HepG2 (cell line): ENCODE data around the gene AQP12A. TPM values are rescaled to one million over a fixed set of nuclear protein-coding genes. Genes with fewer than 3 reads are reported as not detected.

ENCODE experiments used
- ATAC-seq: fragments of 200-7000 bp; cut with Tn5 transposase; 3 replicates; pipeline ENCODE4 v1.9.1; 2020; ENCODE audit warnings: mild to moderate bottlenecking, moderate library complexity
- BruUV-seq: library from RNA; stranded (reverse); fragments of 400-500 nt; replicated peaks from 2 replicates; lab custom pipeline; 2021; lab: Mats Ljungman, UMichigan
- CTCF ChIA-PET: fragments of 300-600 bp; formaldehyde crosslinking; extraction: SDS; loops from one replicate; lab custom pipeline; 2021; ENCODE audit warnings: low total read pairs, inconsistent platforms, low intra/inter-chr PET ratio; lab: Yijun Ruan, JAX
- POLR2A ChIA-PET: fragments of 350-600 bp; sonication (Branson Sonifier 250); formaldehyde crosslinking; loops from one replicate; lab custom pipeline; 2020; ENCODE audit warnings: antibody characterized with exemption, inconsistent platforms; lab: Yijun Ruan, JAX
- DNase-seq: peaks from one replicate; pipeline ENCODE4 v3.0.0-alpha.2; 2015; ENCODE audit warnings: low spot score
- FAIRE-seq: peaks from 3 replicates; lab custom pipeline; 2011; peaks lifted over from hg19 to GRCh38; lab: Jason Lieb, UNC
- H2AFZ ChIP-seq: one replicate; pipeline ENCODE4 v1.6.1; 2011; ENCODE audit warnings: low read length, inconsistent platforms
- H3K27ac ChIP-seq: fragments of 300-600 bp; 3 replicates; pipeline ENCODE4 v1.8.0; 2011; ENCODE audit warnings: mixed run types, mild to moderate bottlenecking, mixed read lengths, low read length, inconsistent platforms; ENCODE audit not compliant: insufficient read depth; ENCODE audit errors: extremely low read length
- H3K27me3 ChIP-seq, 2 experiments: fragments of 200-600 bp in 1 of 2; 2 replicates in 1 of 2; 3 replicates in 1 of 2; pipeline versions ENCODE4 v1.6.0 to v1.8.0; 2011; ENCODE audit warnings: low read length in 2 of 2, mild to moderate bottlenecking in 2 of 2, moderate library complexity in 2 of 2, inconsistent platforms in 1 of 2; ENCODE audit not compliant: insufficient read depth in 2 of 2, control insufficient read depth in 1 of 2
- H3K36me3 ChIP-seq, 2 experiments: fragments of 200-600 bp in 1 of 2; replicated peaks in 1 of 2; 2 replicates in 1 of 2; 3 replicates in 1 of 2; pipeline versions ENCODE4 v1.5.1 to v1.8.0; 2011; ENCODE audit warnings: low read length in 2 of 2, inconsistent platforms in 1 of 2; ENCODE audit not compliant: insufficient read depth in 2 of 2, control insufficient read depth in 1 of 2
- H3K4me1 ChIP-seq: 2 replicates; pipeline ENCODE4 v1.5.1; 2012; ENCODE audit warnings: low read length, inconsistent platforms; ENCODE audit not compliant: insufficient read depth
- H3K4me2 ChIP-seq: 2 replicates; pipeline ENCODE4 v1.6.0; 2011; ENCODE audit warnings: low read depth, low read length, inconsistent platforms
- H3K4me3 ChIP-seq, 3 experiments: fragments of 200-600 bp in 1 of 3; sonication (generic), shearing (Covaris generic) in 1 of 3; replicated peaks in 1 of 3; 2 replicates each; pipeline ENCODE4 v1.5.1; 2011 to 2016; ENCODE audit warnings: low read length in 3 of 3, inconsistent platforms in 2 of 3, low read depth in 2 of 3, mild to moderate bottlenecking in 2 of 3, control low read depth in 1 of 3, mixed read lengths in 1 of 3; ENCODE audit not compliant: insufficient read depth in 1 of 3
- H3K79me2 ChIP-seq: one replicate; pipeline ENCODE4 v1.6.1; 2011; ENCODE audit warnings: low read length, inconsistent platforms; ENCODE audit not compliant: insufficient read depth
- H3K9ac ChIP-seq: 2 replicates; pipeline ENCODE4 v1.6.0; 2011; ENCODE audit warnings: mild to moderate bottlenecking, low read depth, low read length, inconsistent platforms; ENCODE audit not compliant: insufficient read depth
- H3K9me3 ChIP-seq: 2 replicates; pipeline ENCODE4 v1.5.1; 2012; ENCODE audit warnings: mild to moderate bottlenecking, low read length
- H4K20me1 ChIP-seq: 2 replicates; pipeline ENCODE4 v1.6.0; 2011; ENCODE audit warnings: inconsistent platforms, mild to moderate bottlenecking, low read length, moderate library complexity; ENCODE audit not compliant: insufficient read depth
- JARID2 ChIP-seq: sonication (generic); formaldehyde crosslinking; IDR thresholded peaks from 2 replicates; pipeline ENCODE4 v1.8.1; 2023; ENCODE audit warnings: missing genetic modification reagents, inconsistent platforms; ENCODE audit not compliant: insufficient replicate concordance
- KLF6 ChIP-seq: IDR thresholded peaks from 2 replicates; pipeline ENCODE4 v1.8.0; 2016; ENCODE audit warnings: missing biosample characterization, missing genetic modification reagents
- MTA1 ChIP-seq: sonication (generic); formaldehyde crosslinking; IDR thresholded peaks from 2 replicates; pipeline ENCODE4 v1.4.0; 2020; ENCODE audit warnings: missing genetic modification reagents, mild to moderate bottlenecking, borderline replicate concordance
- RORA ChIP-seq: sonication (generic); formaldehyde crosslinking; IDR thresholded peaks from 2 replicates; pipeline ENCODE4 v1.5.0; 2020; ENCODE audit warnings: mild to moderate bottlenecking, missing genetic modification reagents, moderate library complexity
- SNAI1 ChIP-seq: sonication (generic); formaldehyde crosslinking; IDR thresholded peaks from 2 replicates; pipeline ENCODE4 v1.5.0; 2020; ENCODE audit warnings: mild to moderate bottlenecking, missing genetic modification reagents, borderline replicate concordance
- SUZ12 ChIP-seq: fragments of 150-350 bp; IDR thresholded peaks from 2 replicates; pipeline ENCODE4 v1.6.1; 2014; ENCODE audit warnings: low read depth, low read length
- TBX2 ChIP-seq: sonication (generic); formaldehyde crosslinking; IDR thresholded peaks from 2 replicates; pipeline ENCODE4 v1.5.0; 2020; ENCODE audit warnings: missing genetic modification reagents, mild to moderate bottlenecking, borderline replicate concordance
- ZC3H13 ChIP-seq: sonication (generic); formaldehyde crosslinking; IDR thresholded peaks from 2 replicates; pipeline ENCODE4 v1.8.1; 2023; ENCODE audit warnings: mild to moderate bottlenecking, missing genetic modification reagents, moderate library complexity
- ZNF720 ChIP-seq: sonication (generic); formaldehyde crosslinking; IDR thresholded peaks from 2 replicates; pipeline ENCODE4 v1.4.0; 2020; ENCODE audit warnings: missing genetic modification reagents
- ZNF746 ChIP-seq: sonication (generic); formaldehyde crosslinking; IDR thresholded peaks from 2 replicates; pipeline ENCODE4 v1.8.0; 2022; ENCODE audit warnings: mild to moderate bottlenecking, missing genetic modification reagents
- WGBS: methylation state at CpG from one replicate; pipeline ENCODE4 v1.1.6; 2017; ENCODE audit warnings: low lambda C conversion rate; 5-methylcytosine and 5-hydroxymethylcytosine counted together
- in situ Hi-C: cut with HindIII; loops from 2 replicates; pipeline ENCODE4 v1.10.0; 2017; ENCODE audit warnings: low pct_unique_long_range_greater_than_20kb; ENCODE audit not compliant: extremely low pct_ligation_motif_present
- intact Hi-C: fragments of 100-400 bp; cut with micrococcal nuclease; formaldehyde crosslinking; loops from one replicate; pipeline ENCODE4 v1.10.0; 2022; ENCODE audit not compliant: unreplicated experiment
- polyA plus RNA-seq, 8 experiments: library from polyadenylated mRNA; depleted of rRNA in 3 of 8; stranded (reverse) in 7 of 8; unstranded in 1 of 8; fragments of >200 nt; fragmentation: Illumina TruSeq in 4 of 8; extraction: Trizol in 4 of 8; gene quantifications; 2 replicates each; pipeline versions ENCODE4 v1.2.1 to v1.2.3, GENCODE V29; 2011 to 2016; ENCODE audit warnings: low read depth in 4 of 8, missing spikeins in 1 of 8, mixed read lengths in 1 of 8; ENCODE audit not compliant: insufficient read depth in 1 of 8
- total RNA-seq, 5 experiments: library from RNA; depleted of rRNA; stranded (reverse); fragments of >200 nt; fragmentation: Illumina TruSeq; extraction: Trizol; gene quantifications; 2 replicates each; pipeline ENCODE4 v1.2.3, GENCODE V29; 2016; ENCODE audit warnings: low read depth in 1 of 5
- TF ChIP-seq, protein P1 (sequence below): sonication (generic); formaldehyde crosslinking; IDR thresholded peaks from 2 replicates; pipeline ENCODE4 v1.4.0; 2020; ENCODE audit warnings: missing genetic modification reagents, borderline replicate concordance
- TF ChIP-seq, protein P2 (sequence below): sonication (generic); formaldehyde crosslinking; IDR thresholded peaks from 2 replicates; pipeline ENCODE4 v1.4.0; 2020; ENCODE audit warnings: missing genetic modification reagents, mild to moderate bottlenecking, borderline replicate concordance

The AQP12A gene
- total and polyA plus RNA-seq, 2 of the 13 experiments (the other 11 are each of a cell fraction or from before 2014, with no cell fraction given): not detected

DNA sequence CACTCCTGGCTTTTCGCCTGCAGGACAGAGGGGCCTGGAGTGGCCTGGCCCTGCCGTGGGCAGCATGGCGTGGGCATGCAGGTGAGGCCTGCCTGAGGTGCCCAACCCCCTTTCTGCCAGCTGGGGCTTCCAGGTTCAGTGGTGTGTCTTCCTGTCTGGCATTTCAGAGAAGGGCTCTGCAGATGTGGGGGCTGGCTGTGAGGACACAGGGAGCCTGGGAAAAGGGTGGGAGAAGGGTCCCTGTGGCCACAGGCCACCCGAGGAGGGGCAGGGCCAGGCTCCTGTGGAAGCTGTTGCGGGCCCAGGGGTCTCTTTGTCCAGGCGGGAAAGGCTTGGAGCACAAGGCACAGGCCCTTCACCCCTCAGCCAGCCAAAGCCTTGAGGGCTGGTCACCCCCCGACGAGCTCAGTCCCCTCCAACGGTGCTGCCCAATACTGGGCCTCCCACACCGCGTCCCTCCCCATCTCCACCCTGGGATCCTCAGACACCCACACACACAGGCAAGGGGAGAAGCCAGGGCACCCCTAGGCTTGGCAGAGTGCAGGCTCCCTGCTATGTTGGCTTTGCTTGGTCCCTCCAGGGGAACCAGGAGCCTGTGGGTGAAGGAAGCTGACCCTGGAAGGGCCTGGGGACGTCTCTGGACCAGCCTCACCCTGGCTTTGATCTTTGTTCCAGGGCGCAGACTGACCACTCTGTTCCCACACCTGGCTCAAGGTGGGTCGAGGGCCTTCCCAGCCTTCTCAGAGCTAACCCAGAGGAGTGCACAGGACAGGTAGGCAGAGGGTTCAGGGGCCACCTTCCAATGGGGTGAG, 3.7 kb upstream of the AQP12A start:
- no peak overlapping the region for H3K27ac ChIP-seq
- H3K79me2 ChIP-seq: no peaks in the 10 kb centered on the region
- no peaks in the 10 kb centered on the region for H3K9me3 ChIP-seq
- H3K27me3 ChIP-seq: peaks cover 27 to 50% of the 10 kb centered on the region in 2 experiments
- DNase-seq: no peak
- H3K4me1 ChIP-seq: no peaks in the 10 kb centered on the region
- CTCF ChIA-PET: no interaction called here
- WGBS: 6% methylated on average over 13 of the region's 14 CpGs
- no peak overlapping the region for H3K4me3 ChIP-seq
- in situ Hi-C loops: no loop called here
- no peaks in the 10 kb centered on the region for H3K36me3 ChIP-seq
- POLR2A ChIA-PET: no interaction called here
- no peak overlapping the region for H3K4me2 ChIP-seq
- TF ChIP-seq, protein P1, sequence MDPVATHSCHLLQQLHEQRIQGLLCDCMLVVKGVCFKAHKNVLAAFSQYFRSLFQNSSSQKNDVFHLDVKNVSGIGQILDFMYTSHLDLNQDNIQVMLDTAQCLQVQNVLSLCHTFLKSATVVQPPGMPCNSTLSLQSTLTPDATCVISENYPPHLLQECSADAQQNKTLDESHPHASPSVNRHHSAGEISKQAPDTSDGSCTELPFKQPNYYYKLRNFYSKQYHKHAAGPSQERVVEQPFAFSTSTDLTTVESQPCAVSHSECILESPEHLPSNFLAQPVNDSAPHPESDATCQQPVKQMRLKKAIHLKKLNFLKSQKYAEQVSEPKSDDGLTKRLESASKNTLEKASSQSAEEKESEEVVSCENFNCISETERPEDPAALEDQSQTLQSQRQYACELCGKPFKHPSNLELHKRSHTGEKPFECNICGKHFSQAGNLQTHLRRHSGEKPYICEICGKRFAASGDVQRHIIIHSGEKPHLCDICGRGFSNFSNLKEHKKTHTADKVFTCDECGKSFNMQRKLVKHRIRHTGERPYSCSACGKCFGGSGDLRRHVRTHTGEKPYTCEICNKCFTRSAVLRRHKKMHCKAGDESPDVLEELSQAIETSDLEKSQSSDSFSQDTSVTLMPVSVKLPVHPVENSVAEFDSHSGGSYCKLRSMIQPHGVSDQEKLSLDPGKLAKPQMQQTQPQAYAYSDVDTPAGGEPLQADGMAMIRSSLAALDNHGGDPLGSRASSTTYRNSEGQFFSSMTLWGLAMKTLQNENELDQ (CRISPR knock-in tag): no peak
- no peak for TF ChIP-seq MTA1 (CRISPR knock-in tag)
- BruUV-seq: no TSS peak
- no peaks in the 10 kb centered on the region for H4K20me1 ChIP-seq
- H2AFZ ChIP-seq: no peak overlapping the region
- ATAC-seq: no peak
- intact Hi-C loops: no loop called here
- no peak overlapping the region for H3K9ac ChIP-seq
- FAIRE-seq: no peak

DNA sequence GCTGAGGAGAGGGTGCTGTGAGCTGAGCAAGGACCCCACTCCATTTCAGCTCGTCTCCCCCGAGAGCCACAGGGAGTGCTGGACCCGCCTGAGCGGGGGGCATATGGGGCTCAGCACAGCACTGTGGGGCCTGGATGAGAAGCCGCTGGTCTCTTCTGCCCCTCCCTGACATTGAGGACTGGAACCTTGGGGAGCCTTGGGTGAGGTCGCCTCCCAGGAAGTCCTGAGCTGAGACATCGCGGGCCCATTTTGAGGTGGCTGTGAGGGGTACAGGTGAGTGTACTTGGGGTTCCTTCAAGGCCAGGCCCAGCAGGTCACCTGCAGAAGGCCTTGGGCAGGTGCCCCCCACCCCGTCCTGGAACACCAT, 3.1 kb upstream of the AQP12A start:
- Histone ChIP-seq H3K9ac (no peak overlapping the region), H3K4me2 (no peak overlapping the region), H3K27ac (no peak overlapping the region), H4K20me1 (no peaks in the 10 kb centered on the region), H3K79me2 (no peaks in the 10 kb centered on the region), H3K36me3 (no peaks in the 10 kb centered on the region), H2AFZ (no peak overlapping the region), H3K4me3 (no peak overlapping the region), H3K27me3 (peaks cover 27 to 50% of the 10 kb centered on the region in 2 experiments), H3K4me1 (no peaks in the 10 kb centered on the region), H3K9me3 (no peaks in the 10 kb centered on the region)
- in situ Hi-C loops: no loop called here
- FAIRE-seq: no peak
- intact Hi-C loops: no loop called here
- BruUV-seq: no TSS peak
- CTCF ChIA-PET: no interaction called here
- ATAC-seq: no peak
- WGBS: 43% methylated on average over 4 of the region's 9 CpGs
- POLR2A ChIA-PET: no interaction called here
- DNase-seq: no peak
- TF ChIP-seq KLF6 (no peak), TBX2 (no peak), ZNF746 (CRISPR knock-in tag) (no peak), ZNF720 (no peak), ZC3H13 (CRISPR knock-in tag) (no peak), RORA (CRISPR knock-in tag) (no peak), SNAI1 (CRISPR knock-in tag) (no peak), SUZ12 (no peak), JARID2 (CRISPR knock-in tag) (no peak)
- TF ChIP-seq, protein P2, sequence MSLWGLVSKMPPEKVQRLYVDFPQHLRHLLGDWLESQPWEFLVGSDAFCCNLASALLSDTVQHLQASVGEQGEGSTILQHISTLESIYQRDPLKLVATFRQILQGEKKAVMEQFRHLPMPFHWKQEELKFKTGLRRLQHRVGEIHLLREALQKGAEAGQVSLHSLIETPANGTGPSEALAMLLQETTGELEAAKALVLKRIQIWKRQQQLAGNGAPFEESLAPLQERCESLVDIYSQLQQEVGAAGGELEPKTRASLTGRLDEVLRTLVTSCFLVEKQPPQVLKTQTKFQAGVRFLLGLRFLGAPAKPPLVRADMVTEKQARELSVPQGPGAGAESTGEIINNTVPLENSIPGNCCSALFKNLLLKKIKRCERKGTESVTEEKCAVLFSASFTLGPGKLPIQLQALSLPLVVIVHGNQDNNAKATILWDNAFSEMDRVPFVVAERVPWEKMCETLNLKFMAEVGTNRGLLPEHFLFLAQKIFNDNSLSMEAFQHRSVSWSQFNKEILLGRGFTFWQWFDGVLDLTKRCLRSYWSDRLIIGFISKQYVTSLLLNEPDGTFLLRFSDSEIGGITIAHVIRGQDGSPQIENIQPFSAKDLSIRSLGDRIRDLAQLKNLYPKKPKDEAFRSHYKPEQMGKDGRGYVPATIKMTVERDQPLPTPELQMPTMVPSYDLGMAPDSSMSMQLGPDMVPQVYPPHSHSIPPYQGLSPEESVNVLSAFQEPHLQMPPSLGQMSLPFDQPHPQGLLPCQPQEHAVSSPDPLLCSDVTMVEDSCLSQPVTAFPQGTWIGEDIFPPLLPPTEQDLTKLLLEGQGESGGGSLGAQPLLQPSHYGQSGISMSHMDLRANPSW: no peak
